HepG2 (cell line): ENCODE data around the gene PPP2R2C. TPM values are rescaled to one million over a fixed set of nuclear protein-coding genes. Genes with fewer than 3 reads are reported as not detected.
A peak's percentile ranks its signal among the peaks of the same experiment; 100 is the strongest.

ENCODE experiments used
- ATAC-seq: fragments of 200-7000 bp; cut with Tn5 transposase; 3 replicates; pipeline ENCODE4 v1.9.1; 2020; ENCODE audit warnings: mild to moderate bottlenecking, moderate library complexity
- Bru-seq: library from RNA; stranded (reverse); fragments of 400-500 nt; gene quantifications from one replicate; lab custom pipeline; 2021; lab: Mats Ljungman, UMichigan
- BruChase-seq, 2 experiments: library from RNA; stranded (reverse); fragments of 400-500 nt; gene quantifications; one replicate each; lab custom pipeline; 2021; lab: Mats Ljungman, UMichigan
- BruUV-seq: library from RNA; stranded (reverse); fragments of 400-500 nt; replicated peaks from 2 replicates; lab custom pipeline; 2021; lab: Mats Ljungman, UMichigan
- CTCF ChIA-PET: fragments of 300-600 bp; formaldehyde crosslinking; extraction: SDS; loops from one replicate; lab custom pipeline; 2021; ENCODE audit warnings: low total read pairs, inconsistent platforms, low intra/inter-chr PET ratio; lab: Yijun Ruan, JAX
- POLR2A ChIA-PET: fragments of 350-600 bp; sonication (Branson Sonifier 250); formaldehyde crosslinking; loops from one replicate; lab custom pipeline; 2020; ENCODE audit warnings: antibody characterized with exemption, inconsistent platforms; lab: Yijun Ruan, JAX
- DNase-seq: peaks from one replicate; pipeline ENCODE4 v3.0.0-alpha.2; 2015; ENCODE audit warnings: low spot score
- FAIRE-seq: peaks from 3 replicates; lab custom pipeline; 2011; peaks lifted over from hg19 to GRCh38; lab: Jason Lieb, UNC
- H2AFZ ChIP-seq: one replicate; pipeline ENCODE4 v1.6.1; 2011; ENCODE audit warnings: low read length, inconsistent platforms
- H3K27ac ChIP-seq: fragments of 300-600 bp; 3 replicates; pipeline ENCODE4 v1.8.0; 2011; ENCODE audit warnings: mixed run types, mild to moderate bottlenecking, mixed read lengths, low read length, inconsistent platforms; ENCODE audit not compliant: insufficient read depth; ENCODE audit errors: extremely low read length
- H3K27me3 ChIP-seq, 2 experiments: fragments of 200-600 bp in 1 of 2; 2 replicates in 1 of 2; 3 replicates in 1 of 2; pipeline versions ENCODE4 v1.6.0 to v1.8.0; 2011; ENCODE audit warnings: low read length in 2 of 2, mild to moderate bottlenecking in 2 of 2, moderate library complexity in 2 of 2, inconsistent platforms in 1 of 2; ENCODE audit not compliant: insufficient read depth in 2 of 2, control insufficient read depth in 1 of 2
- H3K36me3 ChIP-seq, 2 experiments: fragments of 200-600 bp in 1 of 2; replicated peaks in 1 of 2; 2 replicates in 1 of 2; 3 replicates in 1 of 2; pipeline versions ENCODE4 v1.5.1 to v1.8.0; 2011; ENCODE audit warnings: low read length in 2 of 2, inconsistent platforms in 1 of 2; ENCODE audit not compliant: insufficient read depth in 2 of 2, control insufficient read depth in 1 of 2
- H3K4me1 ChIP-seq: 2 replicates; pipeline ENCODE4 v1.5.1; 2012; ENCODE audit warnings: low read length, inconsistent platforms; ENCODE audit not compliant: insufficient read depth
- H3K4me2 ChIP-seq: 2 replicates; pipeline ENCODE4 v1.6.0; 2011; ENCODE audit warnings: low read depth, low read length, inconsistent platforms
- H3K4me3 ChIP-seq, 3 experiments: fragments of 200-600 bp in 1 of 3; sonication (generic), shearing (Covaris generic) in 1 of 3; replicated peaks in 1 of 3; 2 replicates each; pipeline ENCODE4 v1.5.1; 2011 to 2016; ENCODE audit warnings: low read length in 3 of 3, inconsistent platforms in 2 of 3, low read depth in 2 of 3, mild to moderate bottlenecking in 2 of 3, control low read depth in 1 of 3, mixed read lengths in 1 of 3; ENCODE audit not compliant: insufficient read depth in 1 of 3
- H3K79me2 ChIP-seq: one replicate; pipeline ENCODE4 v1.6.1; 2011; ENCODE audit warnings: low read length, inconsistent platforms; ENCODE audit not compliant: insufficient read depth
- H3K9ac ChIP-seq: 2 replicates; pipeline ENCODE4 v1.6.0; 2011; ENCODE audit warnings: mild to moderate bottlenecking, low read depth, low read length, inconsistent platforms; ENCODE audit not compliant: insufficient read depth
- H3K9me3 ChIP-seq: 2 replicates; pipeline ENCODE4 v1.5.1; 2012; ENCODE audit warnings: mild to moderate bottlenecking, low read length
- H4K20me1 ChIP-seq: 2 replicates; pipeline ENCODE4 v1.6.0; 2011; ENCODE audit warnings: inconsistent platforms, mild to moderate bottlenecking, low read length, moderate library complexity; ENCODE audit not compliant: insufficient read depth
- KAT7 ChIP-seq: IDR thresholded peaks from 2 replicates; pipeline ENCODE4 v1.6.1; 2018; ENCODE audit warnings: borderline replicate concordance, missing compliant biosample characterization
- PHF21A ChIP-seq: sonication (generic); formaldehyde crosslinking; IDR thresholded peaks from 2 replicates; pipeline ENCODE4 v1.5.0; 2020; ENCODE audit warnings: mild to moderate bottlenecking, missing genetic modification reagents
- TSC22D2 ChIP-seq: sonication (generic); formaldehyde crosslinking; IDR thresholded peaks from 2 replicates; pipeline ENCODE4 v1.5.1; 2020; ENCODE audit warnings: missing genetic modification reagents, mild to moderate bottlenecking, borderline replicate concordance
- ZNF644 ChIP-seq: IDR thresholded peaks from 2 replicates; pipeline ENCODE4 v1.6.1; 2016; ENCODE audit warnings: low read depth
- WGBS: methylation state at CpG from one replicate; pipeline ENCODE4 v1.1.6; 2017; ENCODE audit warnings: low lambda C conversion rate; 5-methylcytosine and 5-hydroxymethylcytosine counted together
- in situ Hi-C: cut with HindIII; loops from 2 replicates; pipeline ENCODE4 v1.10.0; 2017; ENCODE audit warnings: low pct_unique_long_range_greater_than_20kb; ENCODE audit not compliant: extremely low pct_ligation_motif_present
- intact Hi-C: fragments of 100-400 bp; cut with micrococcal nuclease; formaldehyde crosslinking; loops from one replicate; pipeline ENCODE4 v1.10.0; 2022; ENCODE audit not compliant: unreplicated experiment
- long read RNA-seq, 2 experiments: library from RNA in 1 of 2; library from polyadenylated mRNA in 1 of 2; stranded (forward) in 1 of 2; unstranded in 1 of 2; transcript quantifications; one replicate each; pipeline ENCODE4 v2.0.0, GENCODE V29; 2019 to 2022
- polyA minus RNA-seq, 3 experiments: library from RNA; depleted of rRNA, polyadenylated mRNA; stranded (reverse); fragments of >200 nt; gene quantifications; 2 replicates each; pipeline ENCODE4 v1.2.3, GENCODE V29; 2011; ENCODE audit warnings: low replicate concordance in 1 of 3
- polyA plus RNA-seq, 8 experiments: library from polyadenylated mRNA; depleted of rRNA in 3 of 8; stranded (reverse) in 7 of 8; unstranded in 1 of 8; fragments of >200 nt; fragmentation: Illumina TruSeq in 4 of 8; extraction: Trizol in 4 of 8; gene quantifications; 2 replicates each; pipeline versions ENCODE4 v1.2.1 to v1.2.3, GENCODE V29; 2011 to 2016; ENCODE audit warnings: low read depth in 4 of 8, missing spikeins in 1 of 8, mixed read lengths in 1 of 8; ENCODE audit not compliant: insufficient read depth in 1 of 8
- total RNA-seq, 5 experiments: library from RNA; depleted of rRNA; stranded (reverse); fragments of >200 nt; fragmentation: Illumina TruSeq; extraction: Trizol; gene quantifications; 2 replicates each; pipeline ENCODE4 v1.2.3, GENCODE V29; 2016; ENCODE audit warnings: low read depth in 1 of 5
- TF ChIP-seq, protein P1 (sequence below): sonication (generic); formaldehyde crosslinking; IDR thresholded peaks from 2 replicates; pipeline ENCODE4 v1.5.0; 2020; ENCODE audit warnings: missing genetic modification reagents
- TF ChIP-seq, protein P2 (sequence below), 2 experiments: fragments of 450-650 bp in 1 of 2; sonication (generic) in 1 of 2; formaldehyde crosslinking; IDR thresholded peaks; 2 replicates each; pipeline versions ENCODE4 v1.5.0 to v1.8.0; 2020 to 2022; ENCODE audit warnings: mild to moderate bottlenecking in 1 of 2, missing genetic modification reagents in 1 of 2

Gene PPP2R2C
- total RNA-seq (2016; rRNA removed; fragmentation: Illumina TruSeq; extraction: Trizol): 0.60 and 1.2 TPM in 2 replicates
- total RNA-seq (2016; cell fraction: cytosol; rRNA removed; fragmentation: Illumina TruSeq; extraction: Trizol; ENCODE audit: low read depth): 0.18 and 0.30 TPM in 2 replicates
- 0.69 and 1.1 TPM in 2 replicates for total RNA-seq (2016; cell fraction: insoluble cytoplasmic fraction; rRNA removed; fragmentation: Illumina TruSeq; extraction: Trizol)
- 0.83 and 1.1 TPM in 2 replicates for total RNA-seq (2016; cell fraction: membrane; rRNA removed; fragmentation: Illumina TruSeq; extraction: Trizol)
- 0.53 and 0.78 TPM in 2 replicates for total RNA-seq (2016; cell fraction: nucleus; rRNA removed; fragmentation: Illumina TruSeq; extraction: Trizol)
- polyA plus RNA-seq (2011; rRNA removed): 7.0 and 8.6 TPM in 2 replicates
- polyA plus RNA-seq (2011; cell fraction: cytosol; rRNA removed): 7.1 and 8.6 TPM in 2 replicates
- 5.4 and 5.9 TPM in 2 replicates for polyA plus RNA-seq (2011; cell fraction: nucleus; rRNA removed)
- 2.1 and 2.2 TPM in 2 replicates for polyA plus RNA-seq (2012)
- polyA plus RNA-seq (2016; cell fraction: cytosol; fragmentation: Illumina TruSeq; extraction: Trizol; ENCODE audit: low read depth): 0.25 and 0.43 TPM in 2 replicates
- 2.3 TPM in 2 replicates for polyA plus RNA-seq (2016; cell fraction: insoluble cytoplasmic fraction; fragmentation: Illumina TruSeq; extraction: Trizol; ENCODE audit: low read depth)
- polyA plus RNA-seq (2016; cell fraction: membrane; fragmentation: Illumina TruSeq; extraction: Trizol; ENCODE audit: low read depth): 0.92 and 1.3 TPM in 2 replicates
- 2.0 and 2.3 TPM in 2 replicates for polyA plus RNA-seq (2016; cell fraction: nucleus; fragmentation: Illumina TruSeq; extraction: Trizol; ENCODE audit: insufficient read depth, low read depth)
- polyA minus RNA-seq (2011; rRNA and poly(A)+ RNA removed; ENCODE audit: low replicate concordance): 0.07 and 17.8 TPM in 2 replicates
- 3.9 and 5.6 TPM in 2 replicates for polyA minus RNA-seq (2011; cell fraction: cytosol; rRNA and poly(A)+ RNA removed)
- polyA minus RNA-seq (2011; cell fraction: nucleus; rRNA and poly(A)+ RNA removed): 6.0 and 6.7 TPM in 2 replicates
- percentile 23 among the genes with signal in this experiment for Bru-seq, nascent RNA
- percentile 23 among the genes with signal in this experiment for BruChase-seq, experiment 1, labeled RNA remaining after a 6-hour chase
- percentile 32 among the genes with signal in this experiment for BruChase-seq, experiment 2, labeled RNA remaining after a 2-hour chase
- long read RNA-seq, experiment 1, partial matches to known transcripts: 0 of 4 reads
- long read RNA-seq, experiment 1, other reads (novel, unspliced or antisense): 4 of 4 reads
- long read RNA-seq, experiment 2, partial matches to known transcripts: 0 of 18 reads
- long read RNA-seq, experiment 2, other reads (novel, unspliced or antisense): 18 of 18 reads

DNA sequence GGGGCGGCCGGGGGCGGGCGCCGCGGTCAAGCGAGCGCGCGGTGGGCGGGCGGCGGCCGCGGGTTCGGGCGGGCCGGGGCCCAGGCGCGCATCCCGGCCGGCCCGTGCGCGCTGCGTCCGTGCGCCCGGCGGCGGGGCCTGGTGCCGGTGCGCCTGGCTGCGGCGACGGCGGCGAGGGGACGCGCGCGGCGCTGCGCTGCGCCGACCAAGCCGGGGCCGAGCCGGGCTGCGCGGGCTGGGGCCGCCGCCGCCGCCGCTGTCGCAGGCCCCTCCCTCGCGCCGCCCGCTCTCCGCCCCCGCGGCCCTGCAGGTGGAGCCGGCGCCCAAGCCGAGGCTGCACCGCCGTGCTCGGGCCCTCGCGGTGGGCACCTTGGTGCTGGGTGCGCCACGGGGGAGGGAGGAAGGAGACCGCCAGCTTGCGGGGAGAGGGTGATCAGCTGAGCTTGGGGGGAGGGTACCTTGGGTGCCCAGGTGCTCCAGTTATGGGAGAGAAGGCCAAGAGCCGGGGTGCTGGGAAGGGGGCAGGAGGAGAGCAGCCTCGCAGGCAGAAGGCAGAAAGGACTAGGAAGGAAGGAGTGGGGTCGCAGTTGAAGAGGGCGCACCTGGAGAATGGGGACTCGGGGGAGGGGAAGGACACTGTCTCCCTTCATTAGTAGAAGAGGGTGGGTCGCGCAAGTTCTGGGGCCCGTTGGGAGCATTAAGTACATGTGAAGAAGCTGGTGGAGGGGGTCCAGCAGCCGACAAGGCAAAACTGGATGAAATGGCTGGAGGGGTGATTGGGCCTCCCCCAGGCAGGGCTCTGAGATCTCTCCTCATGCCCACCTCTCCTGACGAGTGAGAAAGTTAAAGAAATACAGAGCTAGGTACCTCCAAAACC is at the start of gene PPP2R2C:
Gene PPP2R2C, minus strand, starts transcription at position 228 of the 877 bp plus-strand sequence. CDS start 385 bp downstream, outside the sequence.
- Histone ChIP-seq H4K20me1 (no peaks in the 10 kb centered on the region), H2AFZ (no peak within 1 kb of the TSS), H3K9ac (no peak within 1 kb of the TSS), H3K27me3 (peaks cover 11 to 47% of the 10 kb centered on the region in 2 experiments; a peak in 4 of 5 replicates), H3K79me2 (no peaks in the 10 kb centered on the region), H3K4me2 (no peak within 1 kb of the TSS), H3K4me3 (no peak within 1 kb of the TSS), H3K9me3 (no peaks in the 10 kb centered on the region), H3K27ac (no peak within 1 kb of the TSS), H3K4me1 (no peaks in the 10 kb centered on the region), H3K36me3 (no peaks in the 10 kb centered on the region)
- FAIRE-seq (no peak), DNase-seq (no peak), ATAC-seq (peak; percentile 47)
- intact Hi-C loops (loop anchor here (5.0 kb wide), 1 partner anchor 75 kb away; no protein-coding TSS in a partner anchor), in situ Hi-C loops (no loop called here)
- CTCF ChIA-PET: no interaction called here
- POLR2A ChIA-PET: interaction anchor here (0.7 kb wide), 1 partner anchor 632 kb away, joined by 3 read pairs; no protein-coding TSS in a partner anchor
- BruUV-seq: no TSS peak
- TF ChIP-seq, protein P1, sequence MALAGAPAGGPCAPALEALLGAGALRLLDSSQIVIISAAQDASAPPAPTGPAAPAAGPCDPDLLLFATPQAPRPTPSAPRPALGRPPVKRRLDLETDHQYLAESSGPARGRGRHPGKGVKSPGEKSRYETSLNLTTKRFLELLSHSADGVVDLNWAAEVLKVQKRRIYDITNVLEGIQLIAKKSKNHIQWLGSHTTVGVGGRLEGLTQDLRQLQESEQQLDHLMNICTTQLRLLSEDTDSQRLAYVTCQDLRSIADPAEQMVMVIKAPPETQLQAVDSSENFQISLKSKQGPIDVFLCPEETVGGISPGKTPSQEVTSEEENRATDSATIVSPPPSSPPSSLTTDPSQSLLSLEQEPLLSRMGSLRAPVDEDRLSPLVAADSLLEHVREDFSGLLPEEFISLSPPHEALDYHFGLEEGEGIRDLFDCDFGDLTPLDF: no peak
- no peak for TF ChIP-seq PHF21A (CRISPR knock-in tag)
- no peak for TF ChIP-seq KAT7
- TF ChIP-seq, protein P2, sequence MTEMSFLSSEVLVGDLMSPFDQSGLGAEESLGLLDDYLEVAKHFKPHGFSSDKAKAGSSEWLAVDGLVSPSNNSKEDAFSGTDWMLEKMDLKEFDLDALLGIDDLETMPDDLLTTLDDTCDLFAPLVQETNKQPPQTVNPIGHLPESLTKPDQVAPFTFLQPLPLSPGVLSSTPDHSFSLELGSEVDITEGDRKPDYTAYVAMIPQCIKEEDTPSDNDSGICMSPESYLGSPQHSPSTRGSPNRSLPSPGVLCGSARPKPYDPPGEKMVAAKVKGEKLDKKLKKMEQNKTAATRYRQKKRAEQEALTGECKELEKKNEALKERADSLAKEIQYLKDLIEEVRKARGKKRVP (CRISPR knock-in tag; IDR thresholded peaks at IDR 0.05): no peak
- no peak for TF ChIP-seq TSC22D2 (CRISPR knock-in tag)
- no peak for TF ChIP-seq ZNF644 (CRISPR knock-in tag)
- 15% methylated on average over 38 of the region's 86 CpGs for WGBS
